ENCODE data around the gene AXDND1. TPM values are rescaled to one million over a fixed set of nuclear protein-coding genes. Genes with fewer than 3 reads are reported as not detected.

Gene AXDND1
- total and polyA plus RNA-seq, 2 of the 8 experiments (the other 6 are each of a cell fraction or from before 2014, with no cell fraction given): 0.61 TPM; not detected in 1

- H2AK5ac ChIP-seq (ENCODE audit: low read depth, low read length): no peak overlapping the region
- H3K27ac ChIP-seq (ENCODE audit: low read depth, low read length): no peak overlapping the region
- H3K9ac ChIP-seq (replicated peaks in 1 of 4; ENCODE audit: extremely low read depth in 1 of 4, low read depth in 3 of 4, low read length in 3 of 4): no peak overlapping the region
- H3K23ac ChIP-seq (ENCODE audit: insufficient read length): no peak overlapping the region
- no peak overlapping the region for H3K4me3 ChIP-seq (ENCODE audit: extremely low read depth in 1 of 4, insufficient read depth in 2 of 4, low read depth in 3 of 4, low read length in 4 of 4)
- no peak overlapping the region for H3K18ac ChIP-seq (ENCODE audit: extremely low read depth, low read length)
- CTCF ChIA-PET (ENCODE audit: partially characterized antibody): interaction anchor here (0.7 kb wide), 1 partner anchor 206 kb away, joined by 3 read pairs; no protein-coding TSS in a partner anchor
- no peaks in the 10 kb centered on the region; a peak in 1 of 7 replicates for H3K27me3 ChIP-seq (replicated peaks in 1 of 4; ENCODE audit: control insufficient read depth in 3 of 4, extremely low read depth in 1 of 4, insufficient read depth in 3 of 4, low read length in 3 of 4)
- no peak overlapping the region for H2BK12ac ChIP-seq (ENCODE audit: low read depth, low read length)
- H4K5ac ChIP-seq (ENCODE audit: insufficient read length, low read depth, low read length): no peak overlapping the region
- H3K56ac ChIP-seq (replicated peaks; ENCODE audit: insufficient read length, low read depth, low read length): no peak overlapping the region
- H3K79me2 ChIP-seq (ENCODE audit: control insufficient read depth in 1 of 2, insufficient read depth in 2 of 2, low read length in 2 of 2): no peaks in the 10 kb centered on the region
- H3K9me3 ChIP-seq (ENCODE audit: insufficient read depth in 2 of 2, low read depth in 1 of 2, low read length in 1 of 2): no peaks in the 10 kb centered on the region
- H4K20me1 ChIP-seq (replicated peaks in 1 of 2; ENCODE audit: control insufficient read depth in 1 of 2, insufficient read depth in 2 of 2, low read length in 2 of 2): no peaks in the 10 kb centered on the region
- H2BK15ac ChIP-seq (ENCODE audit: low read length): no peak overlapping the region
- H2BK120ac ChIP-seq (replicated peaks; ENCODE audit: low read depth, low read length): no peak overlapping the region
- no peaks in the 10 kb centered on the region for H3K79me1 ChIP-seq (ENCODE audit: low read depth, low read length)
- no peak overlapping the region for H3K4me2 ChIP-seq (ENCODE audit: insufficient read depth in 1 of 2, low read depth in 2 of 2, low read length in 2 of 2)
- H3K23me2 ChIP-seq (ENCODE audit: low read depth, low read length): no peaks in the 10 kb centered on the region
- 96% methylated on average over 1 of the region's 1 CpG; no CpG with 5 or more reads in 1 of the 2 experiments for WGBS, 2 experiments (ENCODE audit: extremely low coverage in 1 of 2, insufficient coverage in 1 of 2, insufficient read length in 1 of 2, insufficient replicate concordance in 2 of 2, low coverage in 1 of 2, low lambda C conversion rate in 2 of 2, missing lambda C conversion rate in 1 of 2)
- H4K8ac ChIP-seq (ENCODE audit: extremely low read depth, insufficient read depth, low read length): no peak overlapping the region
- no peaks in the 10 kb centered on the region for H3K4me1 ChIP-seq (replicated peaks in 1 of 4; ENCODE audit: control insufficient read depth in 3 of 4, insufficient read depth in 4 of 4, low read length in 3 of 4)
- FAIRE-seq: no peak
- H3K4ac ChIP-seq (replicated peaks; ENCODE audit: insufficient read length, low read depth, low read length): no peak overlapping the region
- H3K36me3 ChIP-seq (ENCODE audit: control insufficient read depth in 2 of 4, insufficient read depth in 4 of 4, low read length in 3 of 4): no peaks in the 10 kb centered on the region
- H2BK5ac ChIP-seq (ENCODE audit: low read depth, low read length): no peak overlapping the region
- H3K14ac ChIP-seq (ENCODE audit: insufficient read length): no peak overlapping the region
- DNase-seq (ENCODE audit: low read depth in 1 of 2, low spot score in 2 of 2): no peak
- H2AFZ ChIP-seq (ENCODE audit: low read length): no peak overlapping the region
- TF ChIP-seq JUN (IDR thresholded peaks at IDR 0.05; ENCODE audit: low read depth, low read length) (no peak), EP300 (IDR thresholded peaks at IDR 0.05; ENCODE audit: borderline replicate concordance in 1 of 2, low read depth in 2 of 2, low read length in 2 of 2) (no peak), SRF (IDR thresholded peaks at IDR 0.05; ENCODE audit: low read depth, low read length) (no peak)
- POLR2A ChIA-PET (ENCODE audit: partially characterized antibody): no interaction called here
- no peak overlapping the region for H2BK20ac ChIP-seq (ENCODE audit: low read length)
- no peak overlapping the region for H4K91ac ChIP-seq (replicated peaks; ENCODE audit: insufficient read length, low read length)
These were observed 235.3 kb downstream of the AXDND1 start for GRCh38 chr1:179601093-179601492.

Small RNA genes lying within 50 kb of the gene (small RNA-seq; reads per million reads assigned to genes)
- not detected for gene MEF2AP1 (ENCODE audit: insufficient read depth)
- gene RNU5F-2P (ENCODE audit: insufficient read depth): not detected

Other genes starting within 250 kb of the AXDND1 start
- 17.8 and 19.1 TPM in 2 replicates for gene ABL2, start 136.3 kb upstream of the AXDND1 start, total RNA-seq (2021; fragmentation: NEBNext Ultra II Directional; extraction: Animal tissue kit (Norgen Biotek cat#: 25700))
- gene ABL2, start 136.3 kb upstream of the AXDND1 start, polyA plus RNA-seq (2011; rRNA removed): 4.0 and 4.5 TPM in 2 replicates
- gene SOAT1, start 72.2 kb upstream of the AXDND1 start, total RNA-seq (2021; fragmentation: NEBNext Ultra II Directional; extraction: Animal tissue kit (Norgen Biotek cat#: 25700)): 3.3 and 4.7 TPM in 2 replicates
- gene SOAT1, start 72.2 kb upstream of the AXDND1 start, polyA plus RNA-seq (2011; rRNA removed): 1.5 and 2.7 TPM in 2 replicates
- gene NPHS2, start 210.0 kb downstream of the AXDND1 start, total RNA-seq (2021; fragmentation: NEBNext Ultra II Directional; extraction: Animal tissue kit (Norgen Biotek cat#: 25700)): not detected in 2 replicates
- gene NPHS2, start 210.0 kb downstream of the AXDND1 start, polyA plus RNA-seq (2011; rRNA removed): not detected in 2 replicates
- 1.3 and 1.4 TPM in 2 replicates for gene TDRD5, start 225.9 kb downstream of the AXDND1 start, total RNA-seq (2021; fragmentation: NEBNext Ultra II Directional; extraction: Animal tissue kit (Norgen Biotek cat#: 25700))
- gene TDRD5, start 225.9 kb downstream of the AXDND1 start, polyA plus RNA-seq (2011; rRNA removed): 0.22 and 0.53 TPM in 2 replicates